HCT116 (cell line): ENCODE measurements around the gene G3BP1. TPM values are rescaled to one million over a fixed set of nuclear protein-coding genes. Genes with fewer than 3 reads are reported as not detected.

Experiments
- ATAC-seq: fragments of 200-7000 bp; cut with Tn5 transposase; 2 replicates; pipeline ENCODE4 v1.9.1; 2020; ENCODE audit warnings: mild to moderate bottlenecking, moderate library complexity
- BruUV-seq: library from RNA; stranded (reverse); fragments of 400-500 nt; replicated peaks from 2 replicates; lab custom pipeline; 2021; lab: Mats Ljungman, UMichigan
- CTCF ChIA-PET: fragments of 300-600 bp; sonication (Branson Sonifier 250); formaldehyde crosslinking; loops from one replicate; lab custom pipeline; 2021; ENCODE audit warnings: antibody characterized with exemption; lab: Charles Lee
- POLR2A ChIA-PET: fragments of 300-600, 350-600 bp; sonication (Branson Sonifier 250); formaldehyde crosslinking; loops from one replicate; lab custom pipeline; 2021; ENCODE audit warnings: antibody characterized with exemption; lab: Charles Lee
- RAD21 ChIA-PET, 2 experiments: fragments of 300-600 bp; sonication (Branson Sonifier 250); formaldehyde crosslinking; loops; one replicate each; lab custom pipeline; 2023; ENCODE audit warnings: low total read pairs in 2 of 2; ENCODE audit not compliant: uncharacterized antibody in 2 of 2, unreplicated experiment in 2 of 2, low non-redundant PET in 1 of 2; lab: Charles Lee
- DNase-seq: peaks from one replicate; pipeline ENCODE4 v3.0.0-alpha.2; 2010; ENCODE audit warnings: low read depth, low spot score
- H2AFZ ChIP-seq: fragments of 200-600 bp; shearing (Covaris generic), sonication (generic); 2 replicates; pipeline ENCODE4 v1.6.1; 2017; ENCODE audit warnings: low read depth, mixed run types, mixed read lengths, antibody characterized with exemption, low read length; ENCODE audit not compliant: poor library complexity, severe bottlenecking
- H3K27ac ChIP-seq: 2 replicates; pipeline ENCODE4 v1.5.1; 2012; ENCODE audit warnings: low read depth, low read length
- H3K27me3 ChIP-seq: fragments of 200-600 bp; sonication (generic); 2 replicates; pipeline ENCODE4 v1.6.1; 2016; ENCODE audit warnings: mixed run types, low read length, mixed read lengths; ENCODE audit not compliant: insufficient read depth
- H3K36me3 ChIP-seq, 2 experiments: fragments of 200-500 bp in 1 of 2; fragments of 200-600 bp in 1 of 2; sonication (Bioruptor generic) in 1 of 2; sonication (generic) in 1 of 2; 2 replicates each; pipeline versions ENCODE4 v1.5.1 to v1.6.1; 2014 to 2016; ENCODE audit warnings: low read length in 2 of 2, inconsistent platforms in 1 of 2, mixed read lengths in 1 of 2, mixed run types in 1 of 2; ENCODE audit not compliant: insufficient read depth in 2 of 2, control insufficient read depth in 1 of 2
- H3K4me1 ChIP-seq, 2 experiments: fragments of 200-600 bp in 1 of 2; sonication (generic) in 1 of 2; 2 replicates each; pipeline versions ENCODE4 v1.5.1 to v1.6.1; 2012 to 2017; ENCODE audit warnings: low read length in 2 of 2, inconsistent platforms in 1 of 2, mild to moderate bottlenecking in 1 of 2, mixed read lengths in 1 of 2, mixed run types in 1 of 2, moderate library complexity in 1 of 2; ENCODE audit not compliant: insufficient read depth in 2 of 2, control insufficient read depth in 1 of 2
- H3K4me2 ChIP-seq: fragments of 200-600 bp; sonication (generic); 2 replicates; pipeline ENCODE4 v1.6.1; 2017; ENCODE audit warnings: mixed run types, low read length, mixed read lengths
- H3K4me3 ChIP-seq, 2 experiments: fragments of 200-600 bp in 1 of 2; sonication (generic) in 1 of 2; replicated peaks in 1 of 2; 2 replicates each; pipeline ENCODE4 v1.5.1; 2011 to 2016; ENCODE audit warnings: low read length in 2 of 2, control low read depth in 1 of 2, low read depth in 1 of 2, mild to moderate bottlenecking in 1 of 2, mixed read lengths in 1 of 2, mixed run types in 1 of 2
- H3K79me2 ChIP-seq: fragments of 200-600 bp; sonication (generic); 2 replicates; pipeline ENCODE4 v1.6.1; 2017; ENCODE audit warnings: mild to moderate bottlenecking, mixed run types, low read length, moderate library complexity, mixed read lengths; ENCODE audit not compliant: insufficient read depth
- H3K9ac ChIP-seq: fragments of 200-600 bp; sonication (generic); 2 replicates; pipeline ENCODE4 v1.6.1; 2016; ENCODE audit warnings: low read length, mixed read lengths
- H3K9me2 ChIP-seq: fragments of 200-600 bp; sonication (generic), shearing (Covaris generic); 2 replicates; pipeline ENCODE4 v1.6.1; 2017; ENCODE audit warnings: mixed run types, mild to moderate bottlenecking, moderate library complexity; ENCODE audit not compliant: insufficient read depth
- H3K9me3 ChIP-seq, 2 experiments: fragments of 200-500 bp in 1 of 2; fragments of 200-600 bp in 1 of 2; sonication (Bioruptor generic) in 1 of 2; sonication (generic) in 1 of 2; 2 replicates each; pipeline ENCODE4 v1.6.1; 2014 to 2017; ENCODE audit warnings: low read length in 2 of 2, mixed read lengths in 2 of 2, inconsistent platforms in 1 of 2, low read depth in 1 of 2, mild to moderate bottlenecking in 1 of 2, mixed run types in 1 of 2, moderate library complexity in 1 of 2; ENCODE audit not compliant: control insufficient read depth in 1 of 2, insufficient read depth in 1 of 2
- H4K20me1 ChIP-seq: fragments of 200-600 bp; sonication (generic), shearing (Covaris generic); 2 replicates; pipeline ENCODE4 v1.6.1; 2017; ENCODE audit warnings: mixed run types, mild to moderate bottlenecking, moderate library complexity; ENCODE audit not compliant: insufficient read depth
- CBX3 ChIP-seq: IDR thresholded peaks from 2 replicates; pipeline ENCODE4 v1.6.1; 2012; ENCODE audit warnings: low read depth
- CEBPB ChIP-seq: IDR thresholded peaks from 2 replicates; pipeline ENCODE4 v1.6.1; 2012; ENCODE audit warnings: low read depth
- CTCF ChIP-seq, 3 experiments: fragments of 200-600 bp in 1 of 3; sonication (generic) in 1 of 3; IDR thresholded peaks in 2 of 3; conservative IDR thresholded peaks in 1 of 3; 2 replicates each; pipeline ENCODE4 v1.5.1; 2012 to 2017; ENCODE audit warnings: low read depth in 2 of 3, low read length in 2 of 3, antibody characterized with exemption in 1 of 3, borderline replicate concordance in 1 of 3, control low read depth in 1 of 3, mild to moderate bottlenecking in 1 of 3, mixed read lengths in 1 of 3, mixed run types in 1 of 3, moderate library complexity in 1 of 3; ENCODE audit not compliant: insufficient read depth in 1 of 3
- EGR1 ChIP-seq: IDR thresholded peaks from 2 replicates; pipeline ENCODE4 v1.6.1; 2012; ENCODE audit warnings: low read depth
- ELF1 ChIP-seq: IDR thresholded peaks from 2 replicates; pipeline ENCODE4 v1.6.1; 2012; ENCODE audit warnings: low read depth, borderline replicate concordance
- EZH2 ChIP-seq: fragments of 200-600 bp; sonication (generic); IDR thresholded peaks from 2 replicates; pipeline ENCODE4 v1.6.1; 2017; ENCODE audit warnings: antibody characterized with exemption, mixed run types
- JUND ChIP-seq: IDR thresholded peaks from 2 replicates; pipeline ENCODE4 v1.6.1; 2012
- POLR2AphosphoS5 ChIP-seq: IDR thresholded peaks from 2 replicates; pipeline ENCODE4 v1.6.1; 2011; ENCODE audit warnings: mild to moderate bottlenecking, low read depth, low read length, moderate library complexity
- RAD21 ChIP-seq: IDR thresholded peaks from 2 replicates; pipeline ENCODE4 v1.6.1; 2012; ENCODE audit warnings: low read depth, mild to moderate bottlenecking
- SP1 ChIP-seq: IDR thresholded peaks from 2 replicates; pipeline ENCODE4 v1.6.1; 2012; ENCODE audit warnings: low read depth
- SRF ChIP-seq: IDR thresholded peaks from 2 replicates; pipeline ENCODE4 v1.6.1; 2012; ENCODE audit warnings: low read depth
- TCF7L2 ChIP-seq: IDR thresholded peaks from 2 replicates; pipeline ENCODE4 v1.7.0; 2011; ENCODE audit warnings: borderline replicate concordance, inconsistent platforms; ENCODE audit not compliant: insufficient read depth, insufficient read length; ENCODE audit errors: extremely low read depth
- ZFX ChIP-seq: fragments of 450-650 bp; IDR thresholded peaks from 2 replicates; pipeline ENCODE4 v1.6.1; 2017
- ZNF274 ChIP-seq: fragments of 200-500 bp; sonication (Bioruptor generic); IDR thresholded peaks from 2 replicates; pipeline ENCODE4 v1.6.1; 2014; ENCODE audit warnings: mild to moderate bottlenecking, low read depth, low read length, inconsistent platforms
- intact Hi-C: fragments of 100-400 bp; cut with micrococcal nuclease; formaldehyde crosslinking; loops from 2 replicates; pipeline ENCODE4 v1.10.0; 2022
- total RNA-seq: library from RNA; stranded (reverse); gene quantifications from one replicate; pipeline ENCODE4 v1.2.1, GENCODE V29; 2021; ENCODE audit not compliant: unreplicated experiment

G3BP1 gene
- total RNA-seq, 1 experiment from 2014 or later = 296 TPM

DNA sequence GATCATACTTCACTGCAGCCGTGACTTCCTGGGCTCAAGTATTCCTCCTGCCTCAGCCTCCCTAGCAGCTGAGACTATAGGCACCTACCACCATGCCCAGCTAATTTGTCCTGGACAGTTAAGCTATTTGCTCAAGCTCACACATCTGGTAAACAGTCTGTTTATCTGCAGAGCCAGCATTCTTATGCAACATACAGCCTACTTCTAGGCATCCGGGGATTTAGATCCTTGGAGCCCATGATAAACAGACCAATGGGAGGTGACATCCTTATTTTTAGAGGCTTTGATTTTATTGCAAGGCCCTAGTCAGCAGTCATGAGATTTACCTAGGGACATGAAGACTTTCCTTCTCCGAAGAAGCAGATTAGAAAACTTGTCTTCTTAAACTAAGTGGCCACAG lies 34.3 kb upstream of the G3BP1 start:
- no peak for ATAC-seq
- Histone ChIP-seq H3K9me2 (no peaks in the 10 kb centered on the region), H3K4me2 (no peak overlapping the region), H3K4me3 (no peak overlapping the region), H3K36me3 (no peaks in the 10 kb centered on the region)
- no peak for DNase-seq
- no peak for TF ChIP-seq ZNF274
- TF ChIP-seq POLR2AphosphoS5 = no peak
- no peak for TF ChIP-seq EZH2
- TF ChIP-seq SP1 = no peak
- TF ChIP-seq ZFX = no peak
- TF ChIP-seq CBX3 = no peak
- no peak for TF ChIP-seq JUND
- TF ChIP-seq CTCF (IDR thresholded peaks at IDR 0.05 in 2 of 3, conservative IDR thresholded peaks at IDR 0.05 in 1 of 3; ENCODE audit: borderline replicate concordance in 1 of 3, insufficient read depth in 1 of 3, low read depth in 2 of 3, low read length in 2 of 3) = no peak
- no peak for TF ChIP-seq EGR1
- TF ChIP-seq TCF7L2 = no peak
- TF ChIP-seq SRF = no peak
- TF ChIP-seq RAD21 = no peak
- no peak for TF ChIP-seq ELF1
- TF ChIP-seq CEBPB = no peak
- TF ChIP-seq, all 23 proteins: peak for 0
- no peaks in the 10 kb centered on the region for H3K9me3 ChIP-seq
- intact Hi-C loops = no loop called here
- H3K4me1 ChIP-seq = peaks cover 26 to 33% of the 10 kb centered on the region in 2 experiments
- no peak overlapping the region for H3K27ac ChIP-seq
- no TSS peak for BruUV-seq
- H3K9ac ChIP-seq = no peak overlapping the region
- ChIA-PET CTCF (no interaction called here), POLR2A (no interaction called here), RAD21 (no interaction called here)
- no peak overlapping the region for H2AFZ ChIP-seq
- H3K27me3 ChIP-seq = no peaks in the 10 kb centered on the region
- H4K20me1 ChIP-seq = no peaks in the 10 kb centered on the region
- H3K79me2 ChIP-seq = no peaks in the 10 kb centered on the region
